Activated effector memory CD4-positive, alpha-beta T cell treated with Interleukin-2 at 50 U/mL for 16 hours (primary cell): ENCODE results near the gene BACH2.
"Not testable (repeated sequence)": the region's sequence is repeated elsewhere in the genome, so short reads cannot be mapped to it uniquely, and the experiment has no call there.

ENCODE experiments used
- DNase-seq: peaks from one replicate; pipeline ENCODE4 v3.0.0-alpha.2; 2020

The BACH2 gene

DNA sequence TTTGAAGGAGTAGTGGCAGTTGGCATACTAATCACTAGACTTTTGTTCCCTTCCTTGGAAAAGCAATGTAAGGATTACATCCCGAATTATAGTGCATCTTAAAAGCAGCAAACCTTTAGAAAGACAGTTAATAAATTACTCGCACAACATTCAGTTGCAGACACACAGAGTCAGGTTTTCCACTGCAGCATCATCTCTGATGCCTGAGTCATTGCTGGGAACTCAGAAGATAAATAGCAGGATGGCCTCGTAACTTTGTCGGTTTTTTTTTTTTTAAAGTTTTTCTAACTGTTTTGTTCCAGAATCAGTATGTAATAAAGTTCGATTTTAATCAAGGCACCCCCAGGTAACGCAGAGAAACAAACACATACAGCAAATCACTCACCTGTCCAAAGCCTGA, 368.0 kb downstream of the BACH2 start:
- DNase-seq: no peak

DNA sequence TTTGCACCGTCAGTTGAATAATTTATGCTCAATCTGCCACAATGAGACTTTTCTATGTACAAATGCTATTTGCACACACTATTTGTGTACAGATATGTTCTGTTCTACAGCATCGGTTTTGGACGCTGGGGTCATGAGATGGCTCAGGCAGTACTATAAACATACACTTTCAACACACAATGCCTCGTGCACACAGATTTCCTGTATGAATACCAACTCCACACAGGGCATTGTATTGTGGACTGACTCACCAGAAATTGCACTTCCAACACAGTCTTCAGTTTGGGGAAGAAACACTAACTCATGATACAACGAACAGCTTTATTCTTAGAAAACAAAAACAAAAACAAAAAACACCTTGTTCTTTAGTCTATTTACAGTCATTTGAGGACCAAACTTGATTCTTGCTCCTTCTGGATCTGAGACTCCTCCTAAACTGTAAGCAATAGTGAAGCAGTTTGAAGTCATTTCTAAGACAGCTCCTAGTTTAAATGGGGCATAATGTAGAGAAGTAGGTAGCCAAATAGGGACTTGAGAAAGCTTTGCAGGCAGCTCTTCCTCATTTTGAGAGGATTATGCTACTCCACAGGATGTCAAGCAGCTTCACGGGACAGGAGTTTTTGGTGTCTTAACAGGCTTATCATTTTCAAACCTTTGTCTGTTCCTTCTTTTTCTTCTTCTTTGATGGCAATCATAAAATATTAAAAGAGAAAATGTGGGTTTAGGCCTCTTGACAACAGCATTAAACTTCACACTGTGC, 368.7 kb downstream of the BACH2 start:
- no peak for DNase-seq

DNA sequence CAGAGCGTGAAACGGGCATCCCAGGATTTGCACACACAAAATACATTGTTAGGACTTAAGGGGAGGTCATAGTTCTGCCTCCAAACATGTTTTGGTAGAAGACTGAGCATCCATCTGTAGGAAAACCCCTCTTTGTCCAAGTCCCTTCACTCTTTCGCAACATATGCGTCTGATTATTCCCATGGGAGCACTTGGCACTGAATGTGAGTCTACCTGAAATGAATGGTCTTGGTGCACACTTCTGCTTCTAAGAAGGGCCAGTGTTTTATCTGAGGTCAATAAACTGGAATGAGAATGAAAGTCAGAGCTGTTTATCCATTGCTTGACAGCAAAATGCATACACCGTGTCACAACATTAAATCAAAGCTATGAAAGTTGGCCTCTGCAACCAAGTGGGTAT, 369.4 kb downstream of the BACH2 start:
- no peak for DNase-seq

DNA sequence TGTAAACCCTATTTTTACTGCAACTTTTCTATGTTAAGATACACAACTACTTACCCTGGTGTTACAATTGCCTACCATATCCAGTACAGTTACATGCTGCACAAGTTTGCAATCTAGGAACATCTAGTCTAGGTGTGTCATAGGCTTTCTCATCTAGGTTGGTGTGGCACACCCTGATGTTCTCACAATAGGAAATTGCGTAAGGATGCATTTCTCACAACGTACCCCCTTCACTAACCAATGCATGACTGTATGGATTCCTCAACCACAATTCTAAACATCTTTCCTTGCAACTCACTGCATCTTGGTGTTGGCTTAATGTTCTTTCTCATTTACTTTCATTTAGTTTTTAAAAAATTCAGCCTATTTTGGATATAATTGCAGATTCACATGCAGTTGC, 370.8 kb downstream of the BACH2 start:
- DNase-seq: no peak

DNA sequence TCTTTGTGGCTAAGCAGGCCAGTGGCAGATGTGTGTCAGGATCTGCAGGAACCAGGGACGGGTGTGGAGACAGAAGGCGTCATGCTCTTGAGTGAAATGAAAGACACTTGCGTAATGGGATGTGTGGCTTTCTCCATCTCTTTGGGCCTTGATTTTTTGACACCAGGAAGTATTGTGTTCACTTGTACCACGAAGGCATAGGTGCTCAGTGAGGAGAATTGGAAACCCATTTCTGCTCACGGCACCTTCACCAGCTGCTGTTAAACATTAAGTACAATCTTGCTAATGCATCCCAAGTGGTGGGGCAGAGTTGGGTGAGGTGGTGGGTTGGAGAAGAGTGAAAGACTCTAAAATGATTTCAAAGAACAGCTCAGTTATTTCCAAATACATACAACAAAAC, 372.4 kb downstream of the BACH2 start:
- no peak for DNase-seq

DNA sequence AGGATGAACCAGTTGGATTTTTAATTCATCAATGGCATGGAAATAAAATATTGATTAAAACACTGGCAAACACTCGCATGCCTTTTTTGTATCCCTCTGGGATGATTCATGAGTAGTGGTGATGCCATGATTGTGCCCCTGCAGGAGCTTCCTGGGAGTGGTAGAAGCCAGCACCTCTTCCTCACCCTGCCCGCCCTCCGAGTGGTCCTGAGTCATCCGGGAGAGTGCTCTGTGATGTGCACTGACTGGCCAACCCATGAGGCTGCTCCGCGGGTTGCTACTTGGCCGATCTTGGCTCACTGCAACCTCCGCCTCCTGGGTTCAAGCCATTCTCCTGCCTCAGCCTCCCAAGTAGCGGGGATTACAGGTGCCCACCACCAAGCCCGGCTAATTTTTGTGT, 375.0 kb downstream of the BACH2 start:
- no peak for DNase-seq

DNA sequence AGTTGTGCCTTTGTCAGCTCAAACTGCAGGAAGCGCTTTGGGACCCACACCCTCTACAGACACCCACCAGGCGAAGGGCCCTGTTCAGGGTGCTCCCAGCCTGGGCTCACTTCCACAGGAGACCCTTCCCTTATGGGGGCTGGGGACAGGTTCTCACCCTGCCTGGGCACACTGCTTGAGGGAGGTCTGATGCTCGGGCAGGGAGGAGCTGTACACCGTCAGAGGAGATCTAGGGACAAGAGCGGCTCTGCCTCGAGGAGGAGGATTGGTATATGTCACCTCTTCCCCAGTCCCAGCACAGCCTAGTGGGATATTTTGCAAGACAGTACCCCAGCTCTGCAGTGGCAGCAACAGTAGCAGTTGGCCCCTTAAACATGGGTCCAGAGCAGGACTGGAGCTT, 375.4 kb downstream of the BACH2 start:
- no peak for DNase-seq

DNA sequence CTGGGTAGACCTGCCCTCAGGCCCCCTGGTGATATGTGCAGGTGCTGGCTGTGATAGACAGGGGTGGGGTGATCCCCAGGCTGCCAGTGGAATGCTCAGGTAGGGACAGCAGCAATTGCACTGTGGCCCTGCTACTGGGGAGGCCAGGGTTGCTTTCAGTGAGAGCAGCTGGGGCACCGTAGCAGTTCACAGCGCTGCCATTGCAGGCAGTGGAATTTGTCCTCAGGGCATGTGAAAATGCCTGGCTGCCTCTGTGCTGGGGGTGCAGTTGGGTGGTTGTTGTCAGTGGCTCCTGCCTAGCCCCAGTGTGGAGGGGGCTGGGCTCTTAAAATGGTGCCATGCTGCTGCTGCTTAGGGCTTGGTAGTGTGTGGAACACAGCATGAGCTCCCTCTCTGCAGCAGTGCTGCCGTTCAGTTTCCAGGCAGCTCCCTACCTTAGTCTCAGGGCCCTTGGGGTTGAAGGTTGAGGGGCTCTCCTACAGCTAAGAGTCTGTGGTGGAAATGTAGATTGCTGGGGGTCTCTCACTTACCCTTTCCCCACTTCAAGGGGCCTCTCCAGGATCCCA, 378.8 kb downstream of the BACH2 start:
- no peak for DNase-seq

DNA sequence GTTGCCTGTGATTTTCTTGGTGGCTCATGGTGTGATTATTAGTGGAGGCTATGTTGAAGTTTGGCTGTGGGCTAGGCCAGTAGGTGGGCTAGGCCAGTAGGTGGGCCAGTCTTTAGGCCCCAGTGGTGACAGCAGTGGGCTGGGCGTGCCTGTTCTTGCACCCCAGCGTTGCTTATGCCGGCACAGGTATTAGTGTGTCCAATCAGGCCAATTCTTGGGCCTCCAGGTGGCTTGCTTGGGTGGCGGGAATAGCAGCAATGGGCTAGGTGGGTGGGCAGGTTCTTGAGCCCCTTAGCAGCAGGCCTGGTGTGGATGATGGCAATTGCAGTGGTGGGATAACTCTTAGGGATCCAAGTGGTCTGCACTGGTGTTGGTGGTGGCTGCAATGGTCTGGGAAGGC, 379.4 kb downstream of the BACH2 start:
- no peak for DNase-seq

DNA sequence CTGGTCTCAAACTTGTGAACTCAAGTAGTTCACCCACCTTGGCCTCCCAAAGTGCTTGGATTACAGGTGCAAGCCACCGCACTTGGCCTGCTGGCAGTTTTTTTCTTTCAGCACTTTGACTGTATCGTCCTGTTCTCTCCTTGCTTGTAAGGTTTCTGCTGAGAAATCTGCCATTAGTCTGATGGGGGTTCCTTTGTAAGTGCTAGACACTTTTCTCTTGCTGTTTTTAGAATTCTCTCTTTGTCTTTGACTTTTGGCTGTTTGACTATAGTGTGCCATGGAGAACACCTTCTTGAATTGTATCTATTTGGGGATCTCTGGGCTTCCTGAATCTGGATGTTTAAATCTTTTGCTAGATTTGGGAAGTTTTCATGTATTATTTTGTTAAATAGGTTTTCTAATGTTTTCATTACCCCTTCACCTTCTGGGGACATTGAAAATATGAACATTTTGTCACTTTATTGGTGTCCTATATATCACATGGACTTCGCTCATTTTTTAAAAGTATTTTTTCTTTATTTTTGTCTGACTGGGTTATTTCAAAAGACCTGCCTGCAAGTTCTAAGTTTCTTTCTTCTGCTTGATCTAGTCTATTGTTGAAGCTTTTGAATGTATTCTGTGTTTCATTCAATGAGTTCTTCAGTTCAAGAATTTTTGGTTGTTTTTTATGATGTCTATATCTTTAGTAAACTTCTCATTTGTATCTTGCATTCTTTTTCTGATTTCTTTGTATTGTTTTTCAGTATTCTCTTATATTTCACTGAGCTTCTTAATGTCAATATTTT, 380.3 kb downstream of the BACH2 start:
- no peak for DNase-seq

DNA sequence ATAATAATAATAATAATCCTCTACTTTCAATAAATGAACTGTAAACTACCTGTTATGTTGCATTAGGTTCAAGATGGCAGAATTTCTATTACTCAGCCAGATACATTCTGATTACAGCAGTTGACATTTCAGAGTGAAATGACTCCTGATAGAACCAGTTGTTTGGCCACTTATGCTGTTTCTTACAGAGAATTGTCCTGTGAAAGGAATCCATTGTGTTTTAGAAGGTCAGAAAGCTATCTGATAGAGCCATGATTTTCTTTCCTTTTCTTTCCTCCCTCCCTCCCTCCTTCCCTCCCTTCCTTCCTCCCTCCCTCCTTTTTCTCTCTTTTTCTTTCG, 385.8 kb downstream of the BACH2 start:
- DNase-seq: no peak

DNA sequence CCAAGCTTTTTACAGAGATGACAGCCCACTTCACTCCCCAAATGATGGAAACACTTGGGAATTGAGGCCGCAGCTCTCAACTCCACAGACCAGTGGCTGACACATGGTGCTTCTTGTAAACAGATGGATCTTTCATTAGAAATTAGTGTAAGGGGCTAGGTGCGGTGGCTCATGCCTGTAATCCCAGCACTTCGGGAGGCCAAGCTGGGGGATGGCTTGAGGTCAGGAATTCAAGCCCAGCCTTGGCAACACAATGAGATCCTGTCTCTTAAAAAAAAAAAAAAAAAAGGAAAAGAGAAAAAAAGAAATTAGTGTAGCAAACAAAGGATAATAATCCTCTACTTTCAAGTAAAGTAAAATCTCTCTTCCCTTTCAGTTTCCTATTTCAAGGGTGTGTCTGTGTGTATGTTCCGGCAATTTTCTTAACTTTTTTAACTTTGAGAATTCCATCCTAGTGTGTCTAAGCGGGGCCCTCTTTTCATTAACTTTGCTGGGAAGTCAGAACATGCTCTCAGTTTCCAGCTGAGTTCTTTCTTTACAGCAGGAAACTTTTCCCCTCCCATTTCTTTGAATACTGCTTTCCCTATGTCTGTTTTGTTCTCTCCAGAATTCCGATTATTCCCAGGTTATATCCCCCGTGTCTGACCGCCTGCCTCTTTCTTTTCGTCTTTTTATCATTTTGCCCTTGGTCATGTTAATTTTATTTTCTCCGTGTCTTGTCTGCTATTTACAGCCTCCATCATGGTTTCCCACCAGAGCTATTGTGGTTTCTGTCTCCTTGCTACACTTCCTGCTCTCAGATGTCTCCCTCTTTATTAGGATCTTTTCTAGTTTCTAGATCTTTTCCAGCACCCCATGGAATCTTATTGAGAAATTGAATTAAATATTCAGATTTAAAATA, 386.4 kb downstream of the BACH2 start:
- not testable (repeated sequence) for DNase-seq

DNA sequence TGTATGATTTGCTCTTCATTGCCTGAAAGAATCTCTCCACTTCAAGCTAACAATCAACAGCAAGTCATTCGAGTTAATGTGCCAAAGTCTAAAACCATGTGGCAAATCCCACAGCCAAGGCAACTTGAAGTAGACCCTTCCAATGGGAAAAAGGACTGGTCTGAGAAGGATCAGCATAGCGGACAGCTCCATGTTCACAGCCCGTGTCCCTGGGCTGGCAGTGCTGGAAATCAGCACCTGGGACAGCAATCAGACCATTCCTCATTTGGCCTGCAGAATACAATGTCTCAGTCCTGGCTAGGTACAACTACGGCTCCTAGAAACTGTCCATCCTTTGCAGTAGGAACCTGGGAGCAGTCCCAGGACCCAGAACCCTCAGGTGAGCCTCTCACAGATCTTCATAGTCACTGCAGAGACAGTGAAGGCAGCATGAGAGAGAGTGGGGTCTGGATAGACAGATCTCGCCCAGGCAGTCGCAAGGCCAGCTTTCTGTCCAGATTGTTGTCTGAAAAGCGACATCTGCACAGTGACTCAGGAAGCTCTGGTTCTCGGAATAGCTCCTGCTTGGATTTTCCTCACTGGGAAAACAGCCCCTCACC, 401.3 kb downstream of the BACH2 start:
- DNase-seq: no peak

DNA sequence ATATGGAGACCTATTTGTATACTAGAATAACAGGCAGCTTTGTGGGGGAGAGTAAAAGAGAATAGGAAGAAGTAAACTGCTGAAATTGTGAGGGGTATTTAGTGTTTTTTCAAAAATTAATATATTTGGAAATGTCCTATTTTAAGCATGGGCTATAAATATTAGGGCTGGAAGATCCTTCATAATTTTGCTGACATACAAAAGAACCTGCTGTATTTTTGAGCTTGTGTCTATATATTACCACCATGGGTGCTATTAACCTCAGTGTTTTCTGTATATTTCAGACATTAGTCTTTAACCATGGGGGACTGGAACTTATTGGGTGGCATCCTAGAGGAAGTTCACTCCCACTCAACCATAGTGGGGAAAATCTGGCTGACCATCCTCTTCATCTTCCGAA, 402.5 kb downstream of the BACH2 start, which contains the start of gene GJA10:
Gene GJA10, plus strand, starts transcription at position 301 of the 400 bp plus-strand sequence. Its CDS starts 0 bp downstream, at position 301.
- DNase-seq: no peak

DNA sequence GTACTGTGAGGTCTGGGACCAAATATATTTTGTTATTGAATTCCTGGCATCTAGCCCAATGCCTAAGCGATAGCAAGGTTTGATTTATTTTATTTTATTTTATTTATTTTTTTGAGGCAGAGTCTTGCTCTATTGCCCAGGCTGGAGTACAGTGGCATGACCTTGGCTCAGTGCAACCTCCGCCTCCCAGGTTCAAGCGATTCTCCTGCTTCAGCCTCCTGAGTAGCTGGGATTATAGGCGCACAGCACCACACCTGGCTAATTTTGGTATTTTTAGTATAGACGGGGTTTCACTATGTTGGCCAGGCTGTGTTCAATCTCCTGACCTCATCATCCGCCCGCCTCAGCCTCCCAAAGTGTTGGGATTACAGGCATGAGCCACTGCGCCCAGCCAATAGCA, 404.1 kb downstream of the BACH2 start:
- not testable (repeated sequence) for DNase-seq

DNA sequence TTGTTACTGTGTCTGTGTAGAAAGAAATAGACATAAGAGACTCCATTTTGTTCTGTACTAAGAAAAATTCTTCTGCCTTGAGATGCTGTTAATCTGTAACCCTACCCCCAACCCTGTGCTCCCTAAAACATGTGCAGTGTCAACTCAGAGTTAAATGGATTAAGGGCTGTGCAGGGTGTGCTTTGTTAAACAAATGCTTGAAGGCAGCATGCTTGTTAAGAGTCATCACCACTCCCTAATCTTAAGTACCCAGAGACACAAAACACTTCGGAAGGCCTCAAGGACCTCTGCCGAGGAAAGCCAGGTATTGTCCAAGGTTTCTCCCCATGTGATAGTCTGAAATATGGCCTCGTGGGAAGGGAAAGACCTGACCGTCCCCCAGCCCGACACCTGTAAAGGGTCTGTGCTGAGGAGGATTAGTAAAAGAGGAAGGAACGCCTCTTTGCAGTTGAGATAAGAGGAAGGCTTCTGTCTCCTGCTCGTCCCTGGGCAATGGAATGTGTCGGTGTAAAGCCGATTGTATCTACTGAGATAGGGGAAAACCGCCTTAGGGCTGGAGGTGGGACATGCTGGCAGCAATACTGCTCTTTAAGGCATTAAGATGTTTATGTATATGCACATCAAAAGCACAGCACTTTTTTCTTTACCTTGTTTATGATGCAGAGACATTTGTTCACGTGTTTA, 405.7 kb downstream of the BACH2 start:
- DNase-seq: not testable (repeated sequence)

DNA sequence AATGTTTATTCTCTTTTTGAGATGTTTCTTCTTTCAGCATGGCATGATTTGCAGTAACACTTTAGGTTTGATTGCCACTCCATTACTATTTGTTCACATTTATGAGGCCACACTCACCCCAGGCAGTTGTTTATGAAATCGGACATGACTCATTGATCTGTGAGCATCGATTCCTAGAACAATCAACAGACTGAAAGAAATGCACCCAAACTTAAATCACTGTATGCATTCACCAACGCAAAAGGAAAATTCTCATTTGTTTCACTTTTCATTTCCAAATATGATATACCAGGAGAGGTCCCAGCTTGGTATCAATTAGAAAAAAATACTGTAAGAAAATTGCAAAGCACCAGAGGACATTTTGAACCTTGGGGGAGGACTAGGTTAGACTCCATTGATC, 407.8 kb downstream of the BACH2 start:
- no peak for DNase-seq

DNA sequence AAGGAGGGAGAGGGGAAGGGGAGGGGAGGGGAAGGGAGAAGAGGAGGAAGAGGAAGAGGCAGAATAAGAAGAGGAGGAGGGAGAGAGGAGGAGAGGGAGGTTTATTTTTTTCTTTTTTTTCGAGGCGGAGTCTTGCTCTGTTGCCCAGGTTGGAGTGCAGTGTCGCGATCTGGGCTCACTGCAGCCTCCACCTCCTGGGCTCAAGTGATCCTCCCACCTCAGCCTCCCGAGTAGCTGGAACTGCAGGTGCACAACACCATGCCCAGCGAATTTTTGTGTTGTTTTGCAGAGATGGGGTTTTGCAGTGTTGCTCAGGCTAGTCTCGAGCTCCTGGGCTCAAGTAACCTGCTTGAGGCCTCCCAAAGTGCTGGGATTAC, 408.5 kb downstream of the BACH2 start:
- no peak for DNase-seq

DNA sequence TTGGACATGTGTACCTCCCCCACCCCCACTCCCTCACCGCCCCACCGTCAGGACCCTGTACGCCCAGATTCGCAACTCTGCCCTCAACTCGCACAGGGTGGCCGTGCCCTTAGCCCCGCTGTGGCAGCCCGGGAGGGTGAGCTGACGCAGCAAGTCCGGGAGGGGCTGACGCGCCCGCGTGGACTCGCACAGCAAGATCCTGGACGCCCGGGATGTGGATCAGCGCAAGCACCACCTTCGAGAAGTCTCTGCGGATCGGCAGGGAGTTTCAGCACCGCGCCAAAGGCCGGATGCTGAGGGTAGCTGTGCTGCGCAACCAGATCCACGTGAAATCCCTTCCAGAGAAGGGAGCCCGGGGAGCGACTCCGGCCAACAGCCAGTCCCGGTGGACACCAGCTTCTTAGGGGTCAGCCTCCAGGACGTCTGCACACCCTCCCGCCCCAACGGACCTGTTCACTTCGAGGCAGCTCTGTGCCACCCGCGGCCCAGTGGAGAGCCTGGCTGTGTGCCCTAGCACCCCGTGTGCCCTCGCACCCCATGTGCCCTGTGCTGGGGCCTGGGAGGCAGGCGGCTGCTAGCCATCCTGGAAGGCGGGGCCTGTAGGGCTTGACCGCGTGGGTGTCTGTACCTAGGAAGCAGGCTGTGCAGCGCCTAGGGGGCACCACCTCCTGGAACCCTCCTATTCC, 409.0 kb downstream of the BACH2 start:
- no peak for DNase-seq

DNA sequence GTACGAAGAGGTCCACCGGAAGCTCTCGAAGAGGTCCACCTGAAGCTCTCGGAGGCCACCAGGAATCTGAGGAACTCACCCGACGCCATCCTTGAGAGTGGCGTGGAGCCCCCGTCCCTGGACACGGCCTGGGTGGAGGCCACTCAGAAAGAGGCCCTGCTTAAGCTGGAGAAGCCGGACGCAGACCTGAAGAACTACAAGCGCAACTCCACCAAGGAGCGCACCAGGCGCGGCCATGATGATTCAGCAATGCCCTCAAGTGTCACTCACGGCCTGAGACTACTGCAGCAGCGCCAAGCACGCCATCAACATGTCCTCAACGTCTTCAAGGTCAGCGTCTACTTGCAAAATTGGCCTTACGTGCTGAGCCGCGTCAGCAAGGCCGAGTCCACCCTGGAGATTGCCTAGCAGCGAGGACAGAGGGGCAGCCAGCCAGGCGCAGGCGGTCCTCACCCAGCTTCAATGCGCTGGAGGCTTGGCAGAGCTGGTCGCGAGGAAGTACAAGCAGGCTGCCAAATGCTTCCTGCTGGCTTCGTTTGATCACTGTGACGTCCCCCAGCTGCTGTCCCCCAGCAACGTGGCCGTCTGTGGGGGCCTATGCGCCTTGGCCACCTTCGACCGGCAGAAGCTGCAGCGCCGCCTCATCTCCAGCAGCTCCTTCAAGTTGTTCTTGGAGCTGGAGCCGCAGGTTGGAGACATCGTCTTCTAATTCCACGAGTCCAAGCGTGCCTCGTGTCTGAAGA, 410.1 kb downstream of the BACH2 start:
- no peak for DNase-seq
